Activated CD8-positive, alpha-beta memory T cell treated with anti-CD3 and anti-CD28 coated beads, Interleukin-2, amount 50 U/mL, for 24 hours (primary cell): ENCODE data around the gene MED22.
A peak's percentile ranks its signal among the peaks of the same experiment; 100 is the strongest.

Source experiments
- DNase-seq: peaks from one replicate; pipeline ENCODE4 v3.0.0-alpha.2; 2020; ENCODE audit errors: extremely low read depth

The MED22 gene

GRCh38 chr9:133375724-133376654 is 28.1 kb upstream of the MED22 start, which contains the start of the genes STKLD1 and SURF4:
Gene STKLD1 (plus strand): TSS chr9:133376366. CDS start chr9:133376474, 108 bp downstream.
Gene SURF4 (minus strand): TSS chr9:133376060. CDS start chr9:133375969, 91 bp downstream.
- DNase-seq = peak; percentile 79

GRCh38 chr9:133375116-133375723 is 27.3 kb upstream of the MED22 start:
- no peak for DNase-seq

- DNase-seq = no peak
Observed at GRCh38 chr9:133374612-133375115, 26.7 kb upstream of the MED22 start.

GRCh38 chr9:133372144-133372543 is 24.2 kb upstream of the MED22 start:
- DNase-seq = no peak

- DNase-seq = peak; percentile 68
Observed at GRCh38 chr9:133371261-133371711, 23.4 kb upstream of the MED22 start.

- DNase-seq = no peak
Observed at GRCh38 chr9:133370685-133371084, 22.8 kb upstream of the MED22 start.

- no peak for DNase-seq
Observed at GRCh38 chr9:133369933-133370332, 22.0 kb upstream of the MED22 start.

- DNase-seq = no peak
Observed at GRCh38 chr9:133369422-133369821, 21.5 kb upstream of the MED22 start.

GRCh38 chr9:133368249-133368881 is 20.4 kb upstream of the MED22 start:
- DNase-seq = no peak

- DNase-seq = no peak
Observed at GRCh38 chr9:133367778-133368177, 19.8 kb upstream of the MED22 start.

GRCh38 chr9:133367221-133367620 is 19.3 kb upstream of the MED22 start:
- DNase-seq = no peak

- no peak for DNase-seq
Observed at GRCh38 chr9:133366435-133366834, 18.5 kb upstream of the MED22 start.

- DNase-seq = no peak
Observed at GRCh38 chr9:133362359-133363044, 14.6 kb upstream of the MED22 start.

GRCh38 chr9:133361507-133362092 is 13.7 kb upstream of the MED22 start:
- DNase-seq = no peak

- DNase-seq = no peak
Observed at GRCh38 chr9:133360400-133361393, 12.8 kb upstream of the MED22 start.

GRCh38 chr9:133359399-133360175 is 11.7 kb upstream of the MED22 start:
- DNase-seq = no peak

- no peak for DNase-seq
Observed at GRCh38 chr9:133357656-133358055, 9.7 kb upstream of the MED22 start.

GRCh38 chr9:133356391-133357091 is 8.6 kb upstream of the MED22 start, which contains the start of the genes SURF1 and SURF2:
Gene SURF1 (minus strand): TSS chr9:133356487. CDS start chr9:133356453, 34 bp downstream.
Gene SURF2 (plus strand): TSS chr9:133356550. CDS start chr9:133356593, 43 bp downstream.
- DNase-seq = peak; percentile 77
